ENCODE data around the gene TRPM3.

Gene TRPM3

GRCh38 chr9:70480405-70480980, 640.9 kb downstream of the TRPM3 start:
- Histone ChIP-seq H3K9me3 (ENCODE audit: control insufficient read depth, low read length) (no peaks in the 10 kb centered on the region), H3K27ac (ENCODE audit: low read depth, low read length, severe bottlenecking) (no peak overlapping the region), H3K36me3 (ENCODE audit: control insufficient read depth, insufficient read depth, low read length) (no peaks in the 10 kb centered on the region), H3K4me1 (ENCODE audit: control insufficient read depth, insufficient read depth, low read length, poor library complexity, severe bottlenecking) (peaks cover 8% of the 10 kb centered on the region), H3K4me3 (ENCODE audit: extremely low read depth, insufficient read depth, low read length, poor library complexity, severe bottlenecking) (no peak overlapping the region)
- 79 to 85% methylated on average over 5 to 13 of the region's 15 CpGs for WGBS, 2 experiments (ENCODE audit: insufficient coverage in 2 of 2)

DNA sequence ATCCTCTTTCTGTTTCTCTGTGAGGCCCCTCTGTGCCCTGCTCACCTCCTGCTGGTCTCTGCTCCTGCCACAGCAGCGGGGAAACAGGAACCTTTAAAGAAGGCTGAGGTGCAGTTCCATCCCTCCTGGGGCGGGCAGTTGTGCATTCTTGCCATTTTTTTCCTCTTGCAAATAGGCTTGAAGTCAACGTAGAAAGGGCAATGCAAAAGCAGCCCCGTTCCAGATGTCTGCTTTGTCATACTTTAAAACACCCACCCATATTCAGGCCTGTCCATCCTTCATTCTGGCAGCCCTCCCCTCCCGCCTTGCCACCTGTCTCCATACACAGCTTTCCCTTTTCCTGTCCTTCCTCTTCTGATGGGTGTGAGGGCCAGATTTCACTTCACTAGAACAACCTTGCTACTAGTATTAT, 641.5 kb downstream of the TRPM3 start:
- no peak overlapping the region for H3K27ac ChIP-seq (ENCODE audit: low read depth, low read length, severe bottlenecking)
- H3K4me3 ChIP-seq (ENCODE audit: extremely low read depth, insufficient read depth, low read length, poor library complexity, severe bottlenecking) = no peak overlapping the region
- peaks cover 5% of the 10 kb centered on the region for H3K4me1 ChIP-seq (ENCODE audit: control insufficient read depth, insufficient read depth, low read length, poor library complexity, severe bottlenecking)
- 31 to 34% methylated on average over 4 to 5 of the region's 5 CpGs for WGBS, 2 experiments (ENCODE audit: insufficient coverage in 2 of 2)
- H3K9me3 ChIP-seq (ENCODE audit: control insufficient read depth, low read length) = no peaks in the 10 kb centered on the region
- H3K36me3 ChIP-seq (ENCODE audit: control insufficient read depth, insufficient read depth, low read length) = no peaks in the 10 kb centered on the region
